Osteoblast (primary cell): ENCODE data around the gene EPHA6. TPM values are rescaled to one million over a fixed set of nuclear protein-coding genes. Genes with fewer than 3 reads are reported as not detected.

Experiments used
- DNase-seq: peaks from one replicate; pipeline ENCODE4 v3.0.0; 2011; ENCODE audit warnings: low spot score, mixed read lengths; ENCODE audit not compliant: insufficient read length; ENCODE audit errors: missing footprints
- H2AFZ ChIP-seq: 2 replicates; pipeline ENCODE4 v1.6.0; 2011; ENCODE audit warnings: mild to moderate bottlenecking, low read length
- H3K27ac ChIP-seq: 2 replicates; pipeline ENCODE4 v1.5.1; 2011; ENCODE audit warnings: mild to moderate bottlenecking, low read depth, low read length, moderate library complexity
- H3K27me3 ChIP-seq: 2 replicates; pipeline ENCODE4 v1.6.0; 2012; ENCODE audit warnings: mild to moderate bottlenecking, control low read depth, inconsistent platforms, low read length, moderate library complexity; ENCODE audit not compliant: insufficient read depth
- H3K36me3 ChIP-seq: 2 replicates; pipeline ENCODE4 v1.5.1; 2011; ENCODE audit warnings: mild to moderate bottlenecking, low read length, control low read depth, moderate library complexity; ENCODE audit not compliant: insufficient read depth
- H3K4me1 ChIP-seq: 2 replicates; pipeline ENCODE4 v1.5.1; 2011; ENCODE audit warnings: mild to moderate bottlenecking, low read length, control low read depth, moderate library complexity; ENCODE audit not compliant: insufficient read depth
- H3K4me2 ChIP-seq: 2 replicates; pipeline ENCODE4 v1.6.0; 2011; ENCODE audit warnings: mild to moderate bottlenecking, low read length; ENCODE audit not compliant: insufficient read depth
- H3K4me3 ChIP-seq: fragments of 200-600 bp; sonication (generic); 3 replicates; pipeline ENCODE4 v1.5.1; 2012; ENCODE audit warnings: mild to moderate bottlenecking, low read length, inconsistent platforms; ENCODE audit not compliant: insufficient read depth
- H3K79me2 ChIP-seq: 2 replicates; pipeline ENCODE4 v1.6.0; 2012; ENCODE audit warnings: mild to moderate bottlenecking, low read length, control low read depth, inconsistent platforms; ENCODE audit not compliant: insufficient read depth
- H3K9me3 ChIP-seq: 2 replicates; pipeline ENCODE4 v1.5.1; 2011; ENCODE audit warnings: low read depth, low read length, control low read depth
- H4K20me1 ChIP-seq: 2 replicates; pipeline ENCODE4 v1.6.0; 2012; ENCODE audit warnings: mild to moderate bottlenecking, low read length, control low read depth; ENCODE audit not compliant: insufficient read depth
- total RNA-seq: library from RNA; depleted of rRNA; stranded (reverse); fragments of >200 nt; gene quantifications from 2 replicates; pipeline ENCODE4 v1.2.3, GENCODE V29; 2012
- TF ChIP-seq, protein P1 (sequence below): IDR thresholded peaks from 2 replicates; pipeline ENCODE4 v1.5.1; 2011; ENCODE audit warnings: mild to moderate bottlenecking, low read depth, low read length, moderate library complexity; ENCODE audit errors: extremely low read depth

The EPHA6 gene
- total RNA-seq, 1 donor: not detected

GRCh38 chr3:96865605-96866004, 51.2 kb downstream of the EPHA6 start:
- no peak for DNase-seq
- H3K4me1 ChIP-seq: no peaks in the 10 kb centered on the region
- H4K20me1 ChIP-seq: no peaks in the 10 kb centered on the region
- TF ChIP-seq, protein P1, sequence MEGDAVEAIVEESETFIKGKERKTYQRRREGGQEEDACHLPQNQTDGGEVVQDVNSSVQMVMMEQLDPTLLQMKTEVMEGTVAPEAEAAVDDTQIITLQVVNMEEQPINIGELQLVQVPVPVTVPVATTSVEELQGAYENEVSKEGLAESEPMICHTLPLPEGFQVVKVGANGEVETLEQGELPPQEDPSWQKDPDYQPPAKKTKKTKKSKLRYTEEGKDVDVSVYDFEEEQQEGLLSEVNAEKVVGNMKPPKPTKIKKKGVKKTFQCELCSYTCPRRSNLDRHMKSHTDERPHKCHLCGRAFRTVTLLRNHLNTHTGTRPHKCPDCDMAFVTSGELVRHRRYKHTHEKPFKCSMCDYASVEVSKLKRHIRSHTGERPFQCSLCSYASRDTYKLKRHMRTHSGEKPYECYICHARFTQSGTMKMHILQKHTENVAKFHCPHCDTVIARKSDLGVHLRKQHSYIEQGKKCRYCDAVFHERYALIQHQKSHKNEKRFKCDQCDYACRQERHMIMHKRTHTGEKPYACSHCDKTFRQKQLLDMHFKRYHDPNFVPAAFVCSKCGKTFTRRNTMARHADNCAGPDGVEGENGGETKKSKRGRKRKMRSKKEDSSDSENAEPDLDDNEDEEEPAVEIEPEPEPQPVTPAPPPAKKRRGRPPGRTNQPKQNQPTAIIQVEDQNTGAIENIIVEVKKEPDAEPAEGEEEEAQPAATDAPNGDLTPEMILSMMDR: no peak
- no peak overlapping the region for H3K4me2 ChIP-seq
- H3K79me2 ChIP-seq: no peaks in the 10 kb centered on the region
- no peaks in the 10 kb centered on the region for H3K27me3 ChIP-seq
- no peak overlapping the region for H3K4me3 ChIP-seq
- H2AFZ ChIP-seq: no peak overlapping the region
- H3K36me3 ChIP-seq: no peaks in the 10 kb centered on the region
- no peak overlapping the region for H3K27ac ChIP-seq
- no peaks in the 10 kb centered on the region for H3K9me3 ChIP-seq

GRCh38 chr3:96869316-96869715, 54.9 kb downstream of the EPHA6 start:
- TF ChIP-seq, protein P1: no peak
- H3K36me3 ChIP-seq: no peaks in the 10 kb centered on the region
- no peaks in the 10 kb centered on the region for H3K9me3 ChIP-seq
- no peak overlapping the region for H2AFZ ChIP-seq
- H3K27me3 ChIP-seq: no peaks in the 10 kb centered on the region
- H3K79me2 ChIP-seq: no peaks in the 10 kb centered on the region
- DNase-seq: no peak
- no peak overlapping the region for H3K4me2 ChIP-seq
- H3K4me1 ChIP-seq: no peaks in the 10 kb centered on the region
- no peaks in the 10 kb centered on the region for H4K20me1 ChIP-seq
- no peak overlapping the region for H3K27ac ChIP-seq
- H3K4me3 ChIP-seq: no peak overlapping the region

GRCh38 chr3:96877510-96877909, 63.1 kb downstream of the EPHA6 start:
- Histone ChIP-seq H3K4me2 (no peak overlapping the region), H2AFZ (no peak overlapping the region), H4K20me1 (no peaks in the 10 kb centered on the region), H3K27ac (no peak overlapping the region), H3K27me3 (no peaks in the 10 kb centered on the region), H3K9me3 (no peaks in the 10 kb centered on the region), H3K4me3 (no peak overlapping the region), H3K79me2 (no peaks in the 10 kb centered on the region), H3K36me3 (no peaks in the 10 kb centered on the region), H3K4me1 (no peaks in the 10 kb centered on the region)
- TF ChIP-seq, protein P1: no peak
- DNase-seq: no peak

DNA sequence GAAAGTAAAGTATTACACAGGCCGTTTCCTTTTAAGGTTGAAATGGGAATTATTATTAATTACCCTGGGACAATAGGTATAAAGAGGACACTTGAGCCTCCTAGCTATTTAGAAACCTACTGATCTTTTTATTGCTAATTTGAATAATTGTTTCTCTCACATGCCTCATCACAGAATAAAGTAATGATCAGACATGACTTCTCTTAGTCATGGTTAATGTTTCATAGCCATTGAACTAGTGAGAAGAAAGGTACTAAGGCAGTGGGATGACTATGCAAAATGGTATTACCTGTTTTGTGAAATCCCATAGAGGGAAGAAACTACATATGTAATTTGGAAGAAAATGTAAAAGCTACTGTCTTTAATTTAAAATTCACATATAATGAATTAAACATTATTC, 85.6 kb downstream of the EPHA6 start:
- Histone ChIP-seq H2AFZ (no peak overlapping the region), H3K4me1 (no peaks in the 10 kb centered on the region), H3K4me2 (no peak overlapping the region), H3K9me3 (peaks cover 4% of the 10 kb centered on the region), H3K27me3 (no peaks in the 10 kb centered on the region), H3K79me2 (no peaks in the 10 kb centered on the region), H4K20me1 (no peaks in the 10 kb centered on the region), H3K27ac (no peak overlapping the region), H3K4me3 (no peak overlapping the region), H3K36me3 (no peaks in the 10 kb centered on the region)
- TF ChIP-seq, protein P1: no peak
- no peak for DNase-seq
